OCI-M1 (cell line): Measurements from ENCODE around the gene PSG6.
"Not testable (repeated sequence)": the region's sequence is repeated elsewhere in the genome, so short reads cannot be mapped to it uniquely, and the experiment has no call there.

Source experiments
- DNase-seq: peaks from one replicate; lab custom pipeline; 2025; lab: John Stamatoyannopoulos, UW

PSG6 gene

GRCh38 chr19:42906162-42906561, 11.5 kb downstream of the PSG6 start:
- not testable (repeated sequence) for DNase-seq

GRCh38 chr19:42900561-42900960, 17.1 kb downstream of the PSG6 start:
- not testable (repeated sequence) for DNase-seq

- DNase-seq, result not testable (repeated sequence)
Observed at GRCh38 chr19:42899674-42900073, 18.0 kb downstream of the PSG6 start.

- not testable (repeated sequence) for DNase-seq
Observed at GRCh38 chr19:42899110-42899509, 18.6 kb downstream of the PSG6 start.

GRCh38 chr19:42898656-42899055, 19.0 kb downstream of the PSG6 start:
- DNase-seq, result not testable (repeated sequence)

- DNase-seq, result not testable (repeated sequence)
Observed at GRCh38 chr19:42897729-42898128, 20.0 kb downstream of the PSG6 start.

GRCh38 chr19:42890446-42890845, 27.2 kb downstream of the PSG6 start:
- DNase-seq, result not testable (repeated sequence)

GRCh38 chr19:42887876-42888445, 29.7 kb downstream of the PSG6 start:
- DNase-seq, result not testable (repeated sequence)

GRCh38 chr19:42882730-42883129, 35.0 kb downstream of the PSG6 start:
- not testable (repeated sequence) for DNase-seq

- DNase-seq, result not testable (repeated sequence)
Observed at GRCh38 chr19:42882010-42882409, 35.7 kb downstream of the PSG6 start.

GRCh38 chr19:42881279-42881678, 36.4 kb downstream of the PSG6 start:
- peak; percentile 4 for DNase-seq

- DNase-seq, result not testable (repeated sequence)
Observed at GRCh38 chr19:42880621-42881020, 37.1 kb downstream of the PSG6 start.

GRCh38 chr19:42879613-42880012, 38.1 kb downstream of the PSG6 start, which contains the start of gene PSG1:
Gene PSG1, minus strand, starts transcription at chr19:42879713. Its CDS starts 132 bp downstream, at chr19:42879581.
- no peak for DNase-seq

- DNase-seq, result not testable (repeated sequence)
Observed at GRCh38 chr19:42876596-42876995, 41.1 kb downstream of the PSG6 start.

- DNase-seq, result not testable (repeated sequence)
Observed at GRCh38 chr19:42875881-42876280, 41.8 kb downstream of the PSG6 start.

GRCh38 chr19:42874901-42875813, 42.5 kb downstream of the PSG6 start:
- DNase-seq, result not testable (repeated sequence)

GRCh38 chr19:42874136-42874535, 43.6 kb downstream of the PSG6 start:
- DNase-seq, result not testable (repeated sequence)

- DNase-seq, result no peak
Observed at GRCh38 chr19:42872608-42873007, 45.1 kb downstream of the PSG6 start.

GRCh38 chr19:42857544-42857867, 60.2 kb downstream of the PSG6 start:
- DNase-seq, result no peak

- peak; percentile 48 for DNase-seq
Observed at GRCh38 chr19:42856866-42857543, 60.7 kb downstream of the PSG6 start.

- DNase-seq, result not testable (repeated sequence)
Observed at GRCh38 chr19:42854745-42855144, 62.9 kb downstream of the PSG6 start.

- DNase-seq, result not testable (repeated sequence)
Observed at GRCh38 chr19:42853231-42853630, 64.5 kb downstream of the PSG6 start.

- DNase-seq, result not testable (repeated sequence)
Observed at GRCh38 chr19:42852821-42853220, 64.9 kb downstream of the PSG6 start.
